Measurements from ENCODE around the gene ESPL1. TPM values are rescaled to one million over a fixed set of nuclear protein-coding genes. Genes with fewer than 3 reads are reported as not detected.

ESPL1 gene
- total and polyA plus RNA-seq, 2 of the 8 experiments (the other 6 are each of a cell fraction or from before 2014, with no cell fraction given): 31.8 to 52.7 TPM

DNA sequence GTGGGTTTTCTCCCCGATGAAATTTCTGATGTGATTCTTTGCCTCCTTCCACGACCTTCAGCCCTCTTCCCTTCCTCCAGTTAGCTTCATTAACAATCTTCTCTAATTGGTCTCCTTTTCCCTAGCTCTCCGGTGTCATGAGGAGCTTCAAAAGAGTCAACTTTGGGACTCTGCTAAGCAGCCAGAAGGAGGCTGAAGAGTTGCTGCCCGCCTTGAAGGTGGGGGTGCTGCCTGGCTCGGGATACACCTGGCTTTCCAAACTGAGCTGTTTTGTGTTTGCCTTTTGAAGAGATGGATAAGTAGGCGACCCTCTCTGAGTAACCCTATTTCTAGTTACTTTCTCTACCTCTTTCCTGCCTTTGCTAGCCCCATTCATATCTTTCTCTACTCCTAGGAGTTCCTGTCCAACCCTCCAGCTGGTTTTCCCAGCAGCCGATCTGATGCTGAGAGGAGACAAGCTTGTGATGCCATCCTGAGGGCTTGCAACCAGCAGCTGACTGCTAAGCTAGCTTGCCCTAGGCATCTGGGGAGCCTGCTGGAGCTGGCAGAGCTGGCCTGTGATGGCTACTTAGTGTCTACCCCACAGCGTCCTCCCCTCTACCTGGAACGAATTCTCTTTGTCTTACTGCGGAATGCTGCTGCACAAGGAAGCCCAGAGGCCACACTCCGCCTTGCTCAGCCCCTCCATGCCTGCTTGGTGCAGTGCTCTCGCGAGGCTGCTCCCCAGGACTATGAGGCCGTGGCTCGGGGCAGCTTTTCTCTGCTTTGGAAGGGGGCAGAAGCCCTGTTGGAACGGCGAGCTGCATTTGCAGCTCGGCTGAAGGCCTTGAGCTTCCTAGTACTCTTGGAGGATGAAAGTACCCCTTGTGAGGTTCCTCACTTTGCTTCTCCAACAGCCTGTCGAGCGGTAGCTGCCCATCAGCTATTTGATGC lies 797 bp downstream of the ESPL1 start (continued):
- TF ChIP-seq CTCF (IDR thresholded peaks at IDR 0.05; ENCODE audit: control extremely low read depth in 1 of 3, insufficient read depth in 1 of 3, low read depth in 1 of 3, low read length in 3 of 3): no peak
- no peak for TF ChIP-seq CHD2 (IDR thresholded peaks at IDR 0.05; ENCODE audit: low read length)
- no peak for TF ChIP-seq KDM4A (IDR thresholded peaks at IDR 0.05; ENCODE audit: low read depth, low read length, severe bottlenecking)
- no peak for TF ChIP-seq TBP (IDR thresholded peaks at IDR 0.05; ENCODE audit: low read depth, low read length)
- TF ChIP-seq NANOG (IDR thresholded peaks at IDR 0.05; ENCODE audit: insufficient read depth, low read depth, low read length, poor library complexity, severe bottlenecking): no peak
- TF ChIP-seq CBX8 (IDR thresholded peaks at IDR 0.05; ENCODE audit: borderline replicate concordance, low read depth, low read length): no peak
